K562 (cell line): ENCODE results near the gene SEPHS2. TPM values are rescaled to one million over a fixed set of nuclear protein-coding genes. Genes with fewer than 3 reads are reported as not detected.

Experiments
- CC2D1A ChIP-seq: fragments of 450-650 bp; IDR thresholded peaks from 2 replicates; pipeline ENCODE4 v1.6.1; 2017; ENCODE audit warnings: mild to moderate bottlenecking
- CHD2 ChIP-seq: IDR thresholded peaks from 2 replicates; pipeline ENCODE4 v1.6.1; 2011; ENCODE audit warnings: low read depth, low read length
- CREBBP ChIP-seq: IDR thresholded peaks from one replicate; pipeline ENCODE4 v1.6.1; 2012; ENCODE audit warnings: low read depth, mild to moderate bottlenecking, control low read depth, inconsistent platforms, low read length
- ESRRA ChIP-seq: fragments of 450-650 bp; IDR thresholded peaks from 2 replicates; pipeline ENCODE4 v1.6.1; 2014; ENCODE audit warnings: low read depth, mild to moderate bottlenecking, moderate library complexity, borderline replicate concordance
- ETV1 ChIP-seq: fragments of 450-650 bp; conservative IDR thresholded peaks from 2 replicates; pipeline ENCODE4 v1.6.1; 2016; ENCODE audit warnings: missing genetic modification characterization, control low read depth, low read depth, missing compliant biosample characterization
- HCFC1 ChIP-seq: IDR thresholded peaks from 2 replicates; pipeline ENCODE4 v1.6.1; 2012; ENCODE audit warnings: low read depth, low read length, improper control_type of control experiment
- HMGXB4 ChIP-seq: sonication (generic); formaldehyde crosslinking; IDR thresholded peaks from 2 replicates; pipeline ENCODE4 v1.8.1; 2023; ENCODE audit warnings: mild to moderate bottlenecking, missing genetic modification reagents
- JUN ChIP-seq, 2 experiments: sonication (generic) in 1 of 2; formaldehyde crosslinking in 1 of 2; IDR thresholded peaks; 2 replicates each; pipeline versions ENCODE4 v1.6.1 to v1.8.0; 2012 to 2022; ENCODE audit warnings: borderline replicate concordance in 2 of 2, mild to moderate bottlenecking in 2 of 2, improper control_type of control experiment in 1 of 2, low read depth in 1 of 2, low read length in 1 of 2, missing genetic modification reagents in 1 of 2
- MYC ChIP-seq, 2 experiments: fragments of 250-450 bp in 1 of 2; sonication (Bioruptor Pico) in 1 of 2; IDR thresholded peaks; 2 replicates each; pipeline versions ENCODE4 v1.5.1 to v1.6.1; 2012 to 2021; ENCODE audit warnings: low read depth in 2 of 2, borderline replicate concordance in 1 of 2, improper control_type of control experiment in 1 of 2, low read length in 1 of 2, mild to moderate bottlenecking in 1 of 2, moderate library complexity in 1 of 2
- NCOR1 ChIP-seq: fragments of 450-650 bp; IDR thresholded peaks from 2 replicates; pipeline ENCODE4 v1.6.1; 2016; ENCODE audit warnings: mild to moderate bottlenecking, moderate library complexity
- NR1H2 ChIP-seq: sonication (generic); formaldehyde crosslinking; IDR thresholded peaks from 2 replicates; pipeline ENCODE4 v1.4.0; 2020; ENCODE audit warnings: mild to moderate bottlenecking, missing genetic modification reagents
- NR2C1 ChIP-seq, 2 experiments: fragments of 450-650 bp; IDR thresholded peaks; 2 replicates each; pipeline ENCODE4 v1.6.1; 2017; ENCODE audit warnings: mild to moderate bottlenecking in 2 of 2, antibody characterized with exemption in 1 of 2, inconsistent platforms in 1 of 2, missing compliant biosample characterization in 1 of 2, missing genetic modification characterization in 1 of 2
- NR2F6 ChIP-seq: fragments of 450-650 bp; formaldehyde crosslinking; IDR thresholded peaks from 2 replicates; pipeline ENCODE4 v1.4.0; 2020; ENCODE audit warnings: mild to moderate bottlenecking
- TEAD1 ChIP-seq, 2 experiments: fragments of 450-650 bp in 1 of 2; sonication (generic) in 1 of 2; formaldehyde crosslinking; IDR thresholded peaks; 2 replicates each; pipeline versions ENCODE4 v1.4.0 to v1.8.0; 2020 to 2022; ENCODE audit warnings: mild to moderate bottlenecking in 2 of 2, missing genetic modification reagents in 1 of 2
- UBTF ChIP-seq, 2 experiments: IDR thresholded peaks; 2 replicates each; pipeline ENCODE4 v1.6.1; 2012; ENCODE audit warnings: improper control_type of control experiment in 2 of 2, low read depth in 2 of 2, low read length in 2 of 2, borderline replicate concordance in 1 of 2
- VEZF1 ChIP-seq: fragments of 200-800 bp; sonication (Bioruptor generic); IDR thresholded peaks from 2 replicates; pipeline ENCODE4 v1.6.1; 2017; ENCODE audit warnings: missing genetic modification characterization, missing compliant biosample characterization
- ZNF511 ChIP-seq: sonication (generic); formaldehyde crosslinking; IDR thresholded peaks from 2 replicates; pipeline ENCODE4 v1.8.0; 2022; ENCODE audit warnings: mild to moderate bottlenecking, missing genetic modification reagents
- ZNF76 ChIP-seq: fragments of 250-450 bp; sonication (Bioruptor Pico); IDR thresholded peaks from 2 replicates; pipeline ENCODE4 v1.4.0; 2020; ENCODE audit warnings: mild to moderate bottlenecking, moderate library complexity, borderline replicate concordance
- polyA plus RNA-seq, 8 experiments: library from polyadenylated mRNA; depleted of rRNA in 4 of 8; stranded (reverse) in 5 of 8; unstranded in 3 of 8; fragments of >200 nt; fragmentation: Nextera tagmentation in 2 of 8; fragmentation: Illumina TruSeq in 1 of 8; extraction: Ambion mirVana in 2 of 8; extraction: Trizol in 1 of 8; gene quantifications; 2 replicates each; pipeline versions ENCODE4 v1.2.1 to v1.2.3, GENCODE V29; 2011 to 2014; ENCODE audit warnings: inconsistent platforms in 1 of 8, missing spikeins in 1 of 8
- total RNA-seq, 7 experiments: library from RNA; depleted of rRNA in 6 of 7; stranded (reverse); fragments of >200 nt in 6 of 7; fragmentation: Illumina TruSeq in 2 of 7; extraction: Trizol in 2 of 7; gene quantifications; 2 replicates each; pipeline versions ENCODE4 v1.2.1 to v1.2.3, GENCODE V29; 2011 to 2021; ENCODE audit warnings: low replicate concordance in 1 of 7

The SEPHS2 gene
- total and polyA plus RNA-seq, 9 of the 15 experiments (the other 6 are each of a cell fraction or from before 2014, with no cell fraction given): 20.9 to 90.6 (median 43.4) TPM

- TF ChIP-seq UBTF (IDR thresholded peaks at IDR 0.05; ENCODE audit: borderline replicate concordance in 1 of 2, low read depth in 2 of 2, low read length in 2 of 2) (peak in 1 of 2 experiments; percentile 57; a peak in 1 of 4 replicates), CC2D1A (peak; percentile 80), JUN (IDR thresholded peaks at IDR 0.05; ENCODE audit: borderline replicate concordance, low read depth, low read length) (no peak), JUN (CRISPR knock-in tag; IDR thresholded peaks at IDR 0.05; ENCODE audit: borderline replicate concordance) (peak; percentile 39; the same call in 1 of the 2 replicates), CHD2 (0 out of 2 replicates have a peak, but pooled peaks have one; percentile 18), HCFC1 (0 out of 2 replicates have a peak, but pooled peaks have one; percentile 33), NCOR1 (peak; percentile 32; the same call in 1 of the 2 replicates), VEZF1 (peak; percentile 43; the same call in 1 of the 2 replicates), TEAD1 (CRISPR knock-in tag; IDR thresholded peaks at IDR 0.05) (peak in 1 of 2 experiments; percentile 72; a peak in 1 of 4 replicates), NR1H2 (CRISPR knock-in tag) (no peak), CREBBP (no peak), MYC (IDR thresholded peaks at IDR 0.05; ENCODE audit: low read depth, low read length) (0 out of 2 replicates have a peak, but pooled peaks have one; percentile 42), MYC (CRISPR knock-in tag; IDR thresholded peaks at IDR 0.05; ENCODE audit: borderline replicate concordance, low read depth) (no peak), HMGXB4 (peak; percentile 58; the same call in 1 of the 2 replicates), ETV1 (tag) (peak; percentile 55), NR2F6 (CRISPR knock-in tag) (no peak), ZNF511 (CRISPR knock-in tag) (0 out of 2 replicates have a peak, but pooled peaks have one; percentile 54), ESRRA (peak; percentile 40; the same call in 1 of the 2 replicates), ZNF76 (CRISPR knock-in tag) (no peak), NR2C1 (IDR thresholded peaks at IDR 0.05) (0 out of 2 replicates have a peak, but pooled peaks have one; percentile 33), NR2C1 (tag; IDR thresholded peaks at IDR 0.05) (0 out of 2 replicates have a peak, but pooled peaks have one; percentile 38)
Observed at GRCh38 chr16:30409125-30410060, 36.3 kb downstream of the SEPHS2 start (continued).
